PFSK-1 (cell line): ENCODE measurements around the gene THSD7B.

Source experiments
- FOXP2 ChIP-seq: optimal IDR thresholded peaks from 2 replicates; pipeline ENCODE3; 2011; ENCODE audit warnings: borderline replicate concordance, control low read depth, inconsistent platforms; ENCODE audit not compliant: insufficient read depth; ENCODE audit errors: extremely low read length, extremely low read depth
- POLR2AphosphoS5 ChIP-seq: IDR thresholded peaks from 2 replicates; pipeline ENCODE4 v1.6.1; 2012; ENCODE audit warnings: low read depth, mild to moderate bottlenecking, control low read depth, low read length, moderate library complexity
- REST ChIP-seq, 2 experiments: IDR thresholded peaks; 2 replicates each; pipeline versions ENCODE4 v1.6.1 to v1.8.0; 2011 to 2012; ENCODE audit warnings: low read depth in 2 of 2, low read length in 2 of 2, control low read depth in 1 of 2, inconsistent platforms in 1 of 2, mild to moderate bottlenecking in 1 of 2, moderate library complexity in 1 of 2; ENCODE audit not compliant: insufficient read depth in 1 of 2
- SIN3A ChIP-seq: IDR thresholded peaks from 2 replicates; pipeline ENCODE4 v1.6.1; 2012; ENCODE audit warnings: mild to moderate bottlenecking, low read length, moderate library complexity, borderline replicate concordance; ENCODE audit not compliant: insufficient read depth
- TAF1 ChIP-seq: IDR thresholded peaks from 2 replicates; pipeline ENCODE4 v1.6.1; 2012; ENCODE audit warnings: low read length, control low read depth, borderline replicate concordance; ENCODE audit not compliant: insufficient read depth

The THSD7B gene

GRCh38 chr2:137021763-137022162 lies 256.4 kb downstream of the THSD7B start:
- TF ChIP-seq POLR2AphosphoS5: no peak
- TF ChIP-seq REST (IDR thresholded peaks at IDR 0.05; ENCODE audit: insufficient read depth in 1 of 2, low read depth in 2 of 2, low read length in 2 of 2): no peak
- no peak for TF ChIP-seq SIN3A
- no peak for TF ChIP-seq TAF1
- TF ChIP-seq FOXP2: no peak

- TF ChIP-seq FOXP2: no peak
- no peak for TF ChIP-seq POLR2AphosphoS5
- no peak for TF ChIP-seq SIN3A
- no peak for TF ChIP-seq REST (IDR thresholded peaks at IDR 0.05; ENCODE audit: insufficient read depth in 1 of 2, low read depth in 2 of 2, low read length in 2 of 2)
- no peak for TF ChIP-seq TAF1
These were observed 257.9 kb downstream of the THSD7B start for GRCh38 chr2:137023205-137023604.

- no peak for TF ChIP-seq POLR2AphosphoS5
- no peak for TF ChIP-seq TAF1
- TF ChIP-seq SIN3A: no peak
- no peak for TF ChIP-seq REST (IDR thresholded peaks at IDR 0.05; ENCODE audit: insufficient read depth in 1 of 2, low read depth in 2 of 2, low read length in 2 of 2)
- no peak for TF ChIP-seq FOXP2
These were observed 266.4 kb downstream of the THSD7B start for GRCh38 chr2:137031731-137032130.

GRCh38 chr2:137036619-137037018 lies 271.3 kb downstream of the THSD7B start:
- TF ChIP-seq SIN3A (no peak), POLR2AphosphoS5 (no peak), FOXP2 (no peak), REST (IDR thresholded peaks at IDR 0.05; ENCODE audit: insufficient read depth in 1 of 2, low read depth in 2 of 2, low read length in 2 of 2) (no peak), TAF1 (no peak)

GRCh38 chr2:137039482-137040152 lies 274.3 kb downstream of the THSD7B start:
- TF ChIP-seq REST (IDR thresholded peaks at IDR 0.05; ENCODE audit: insufficient read depth in 1 of 2, low read depth in 2 of 2, low read length in 2 of 2) (no peak), FOXP2 (no peak), POLR2AphosphoS5 (no peak), SIN3A (no peak), TAF1 (no peak)
